ENCODE data around the gene PCDHB9.
"Not testable (repeated sequence)": the region's sequence is repeated elsewhere in the genome, so short reads cannot be mapped to it uniquely, and the experiment has no call there.

DNA sequence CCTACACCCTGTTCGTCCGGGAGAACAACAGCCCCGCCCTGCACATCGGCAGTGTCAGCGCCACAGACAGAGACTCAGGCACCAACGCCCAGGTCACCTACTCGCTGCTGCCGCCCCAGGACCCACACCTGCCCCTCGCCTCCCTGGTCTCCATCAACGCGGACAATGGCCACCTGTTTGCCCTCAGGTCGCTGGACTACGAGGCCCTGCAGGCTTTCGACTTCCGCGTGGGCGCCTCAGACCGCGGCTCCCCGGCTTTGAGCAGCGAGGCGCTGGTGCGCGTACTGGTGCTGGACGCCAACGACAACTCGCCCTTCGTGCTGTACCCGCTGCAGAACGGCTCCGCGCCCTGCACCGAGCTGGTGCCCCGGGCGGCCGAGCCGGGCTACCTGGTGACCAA lies 1.7 kb downstream of the PCDHB9 start:
- TF ChIP-seq, protein P1, sequence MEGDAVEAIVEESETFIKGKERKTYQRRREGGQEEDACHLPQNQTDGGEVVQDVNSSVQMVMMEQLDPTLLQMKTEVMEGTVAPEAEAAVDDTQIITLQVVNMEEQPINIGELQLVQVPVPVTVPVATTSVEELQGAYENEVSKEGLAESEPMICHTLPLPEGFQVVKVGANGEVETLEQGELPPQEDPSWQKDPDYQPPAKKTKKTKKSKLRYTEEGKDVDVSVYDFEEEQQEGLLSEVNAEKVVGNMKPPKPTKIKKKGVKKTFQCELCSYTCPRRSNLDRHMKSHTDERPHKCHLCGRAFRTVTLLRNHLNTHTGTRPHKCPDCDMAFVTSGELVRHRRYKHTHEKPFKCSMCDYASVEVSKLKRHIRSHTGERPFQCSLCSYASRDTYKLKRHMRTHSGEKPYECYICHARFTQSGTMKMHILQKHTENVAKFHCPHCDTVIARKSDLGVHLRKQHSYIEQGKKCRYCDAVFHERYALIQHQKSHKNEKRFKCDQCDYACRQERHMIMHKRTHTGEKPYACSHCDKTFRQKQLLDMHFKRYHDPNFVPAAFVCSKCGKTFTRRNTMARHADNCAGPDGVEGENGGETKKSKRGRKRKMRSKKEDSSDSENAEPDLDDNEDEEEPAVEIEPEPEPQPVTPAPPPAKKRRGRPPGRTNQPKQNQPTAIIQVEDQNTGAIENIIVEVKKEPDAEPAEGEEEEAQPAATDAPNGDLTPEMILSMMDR (conservative IDR thresholded peaks at IDR 0.05; ENCODE audit: low read depth in 2 of 2): not testable (repeated sequence)
- TF ChIP-seq EZH2 (IDR thresholded peaks at IDR 0.05; ENCODE audit: low read depth, unreplicated experiment); CREB1 (CRISPR knock-in tag; IDR thresholded peaks at IDR 0.05; ENCODE audit: low read depth); ZNF114 (CRISPR knock-in tag; IDR thresholded peaks at IDR 0.05); POLR2AphosphoS5 (IDR thresholded peaks at IDR 0.05; ENCODE audit: low read depth); EZH2phosphoT487 (IDR thresholded peaks at IDR 0.05; ENCODE audit: unreplicated experiment): not testable (repeated sequence)
- TF ChIP-seq, protein P2, sequence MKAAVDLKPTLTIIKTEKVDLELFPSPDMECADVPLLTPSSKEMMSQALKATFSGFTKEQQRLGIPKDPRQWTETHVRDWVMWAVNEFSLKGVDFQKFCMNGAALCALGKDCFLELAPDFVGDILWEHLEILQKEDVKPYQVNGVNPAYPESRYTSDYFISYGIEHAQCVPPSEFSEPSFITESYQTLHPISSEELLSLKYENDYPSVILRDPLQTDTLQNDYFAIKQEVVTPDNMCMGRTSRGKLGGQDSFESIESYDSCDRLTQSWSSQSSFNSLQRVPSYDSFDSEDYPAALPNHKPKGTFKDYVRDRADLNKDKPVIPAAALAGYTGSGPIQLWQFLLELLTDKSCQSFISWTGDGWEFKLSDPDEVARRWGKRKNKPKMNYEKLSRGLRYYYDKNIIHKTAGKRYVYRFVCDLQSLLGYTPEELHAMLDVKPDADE (IDR thresholded peaks at IDR 0.05): not testable (repeated sequence)
- TF ChIP-seq, protein P3, sequence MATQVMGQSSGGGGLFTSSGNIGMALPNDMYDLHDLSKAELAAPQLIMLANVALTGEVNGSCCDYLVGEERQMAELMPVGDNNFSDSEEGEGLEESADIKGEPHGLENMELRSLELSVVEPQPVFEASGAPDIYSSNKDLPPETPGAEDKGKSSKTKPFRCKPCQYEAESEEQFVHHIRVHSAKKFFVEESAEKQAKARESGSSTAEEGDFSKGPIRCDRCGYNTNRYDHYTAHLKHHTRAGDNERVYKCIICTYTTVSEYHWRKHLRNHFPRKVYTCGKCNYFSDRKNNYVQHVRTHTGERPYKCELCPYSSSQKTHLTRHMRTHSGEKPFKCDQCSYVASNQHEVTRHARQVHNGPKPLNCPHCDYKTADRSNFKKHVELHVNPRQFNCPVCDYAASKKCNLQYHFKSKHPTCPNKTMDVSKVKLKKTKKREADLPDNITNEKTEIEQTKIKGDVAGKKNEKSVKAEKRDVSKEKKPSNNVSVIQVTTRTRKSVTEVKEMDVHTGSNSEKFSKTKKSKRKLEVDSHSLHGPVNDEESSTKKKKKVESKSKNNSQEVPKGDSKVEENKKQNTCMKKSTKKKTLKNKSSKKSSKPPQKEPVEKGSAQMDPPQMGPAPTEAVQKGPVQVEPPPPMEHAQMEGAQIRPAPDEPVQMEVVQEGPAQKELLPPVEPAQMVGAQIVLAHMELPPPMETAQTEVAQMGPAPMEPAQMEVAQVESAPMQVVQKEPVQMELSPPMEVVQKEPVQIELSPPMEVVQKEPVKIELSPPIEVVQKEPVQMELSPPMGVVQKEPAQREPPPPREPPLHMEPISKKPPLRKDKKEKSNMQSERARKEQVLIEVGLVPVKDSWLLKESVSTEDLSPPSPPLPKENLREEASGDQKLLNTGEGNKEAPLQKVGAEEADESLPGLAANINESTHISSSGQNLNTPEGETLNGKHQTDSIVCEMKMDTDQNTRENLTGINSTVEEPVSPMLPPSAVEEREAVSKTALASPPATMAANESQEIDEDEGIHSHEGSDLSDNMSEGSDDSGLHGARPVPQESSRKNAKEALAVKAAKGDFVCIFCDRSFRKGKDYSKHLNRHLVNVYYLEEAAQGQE (IDR thresholded peaks at IDR 0.05; ENCODE audit: unreplicated experiment): not testable (repeated sequence)

Data from GM23338 (cell line).